Subcutaneous adipose tissue (tissue), 4 donors: ENCODE measurements around the gene ACOT11. TPM values are rescaled to one million over a fixed set of nuclear protein-coding genes. Genes with fewer than 3 reads are reported as not detected.

Experiments used
- CTCF ChIP-seq: fragments of 450-650 bp; IDR thresholded peaks from one replicate; pipeline ENCODE4 v1.5.1; 2016; ENCODE audit warnings: low read depth, mild to moderate bottlenecking, control low read depth, antibody characterized with exemption, moderate library complexity
- small RNA-seq: library from RNA; depleted of rRNA; stranded (forward); fragments of <200 nt; gene quantifications from one replicate; pipeline ENCODE3, GENCODE V24; 2016
- total RNA-seq, 4 donors: library from RNA; depleted of rRNA; stranded (reverse); fragments of >200 nt; gene quantifications; one replicate each; pipeline ENCODE4 v1.1.0, GENCODE V29; 2016

Gene ACOT11
- total RNA-seq, 4 donors from 2014 or later: 1.3 to 6.6 (median 2.5) TPM

GRCh38 chr1:54658164-54658913 lies 110.3 kb downstream of the ACOT11 start:
- no peak for TF ChIP-seq CTCF

Small RNA genes within 50 kb of the gene (small RNA-seq; reads per million reads assigned to genes)
- gene AC099796.2: not detected

Other genes with a start within 250 kb of the ACOT11 start
- gene SSBP3, start 141.8 kb upstream of the ACOT11 start, total RNA-seq: 10 to 100 TPM; 19.7 to 28.1 (median 25.1) TPM
- under 1 TPM in 2 of 4 donors, not detected in 2; 0.34 to 0.82 TPM for gene FAM151A, start 75.3 kb downstream of the ACOT11 start, total RNA-seq
- 1 to 10 TPM in 3 of 4 donors, under 1 TPM in 1; 0.57 to 2.2 (median 1.7) TPM for gene MROH7, start 93.6 kb downstream of the ACOT11 start, total RNA-seq
- gene TTC4, start 167.6 kb downstream of the ACOT11 start, total RNA-seq: 10 to 100 TPM; 14.0 to 22.1 (median 15.5) TPM
- gene PARS2, start 216.3 kb downstream of the ACOT11 start, total RNA-seq: 1 to 10 TPM; 2.1 to 3.6 (median 2.5) TPM